HG02885 (cell line): Measurements from ENCODE around the gene TTC31.
"Not testable (repeated sequence)": the region's sequence is repeated elsewhere in the genome, so short reads cannot be mapped to it uniquely, and the experiment has no call there.

Experiments used
- ATAC-seq: cut with Tn5 transposase; IDR thresholded peaks from one replicate; pipeline ENCODE4 v1.9.1; 2021; ENCODE audit warnings: mild to moderate bottlenecking; ENCODE audit not compliant: unreplicated experiment, poor library complexity

TTC31 gene

DNA sequence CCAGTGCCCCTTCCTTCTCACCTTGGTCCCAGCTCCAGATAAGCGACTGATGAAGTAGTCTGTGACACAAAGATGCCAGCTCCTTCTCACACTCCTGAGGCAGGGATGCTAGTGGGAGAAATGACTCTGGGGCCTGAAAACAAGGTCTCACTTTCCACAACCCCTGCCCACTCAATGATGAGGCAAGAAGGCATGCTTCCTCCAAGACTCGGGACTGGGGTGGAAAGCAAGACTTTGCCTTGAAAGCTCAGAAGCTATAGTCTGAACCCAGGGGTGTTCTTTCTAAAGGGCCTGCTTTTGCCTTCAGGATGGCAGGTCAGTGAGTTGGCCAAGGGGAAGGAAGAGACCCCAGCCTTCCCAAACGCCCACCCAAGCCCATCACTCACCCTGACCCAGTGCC lies 1.4 kb upstream of the TTC31 start:
- no peak for ATAC-seq

DNA sequence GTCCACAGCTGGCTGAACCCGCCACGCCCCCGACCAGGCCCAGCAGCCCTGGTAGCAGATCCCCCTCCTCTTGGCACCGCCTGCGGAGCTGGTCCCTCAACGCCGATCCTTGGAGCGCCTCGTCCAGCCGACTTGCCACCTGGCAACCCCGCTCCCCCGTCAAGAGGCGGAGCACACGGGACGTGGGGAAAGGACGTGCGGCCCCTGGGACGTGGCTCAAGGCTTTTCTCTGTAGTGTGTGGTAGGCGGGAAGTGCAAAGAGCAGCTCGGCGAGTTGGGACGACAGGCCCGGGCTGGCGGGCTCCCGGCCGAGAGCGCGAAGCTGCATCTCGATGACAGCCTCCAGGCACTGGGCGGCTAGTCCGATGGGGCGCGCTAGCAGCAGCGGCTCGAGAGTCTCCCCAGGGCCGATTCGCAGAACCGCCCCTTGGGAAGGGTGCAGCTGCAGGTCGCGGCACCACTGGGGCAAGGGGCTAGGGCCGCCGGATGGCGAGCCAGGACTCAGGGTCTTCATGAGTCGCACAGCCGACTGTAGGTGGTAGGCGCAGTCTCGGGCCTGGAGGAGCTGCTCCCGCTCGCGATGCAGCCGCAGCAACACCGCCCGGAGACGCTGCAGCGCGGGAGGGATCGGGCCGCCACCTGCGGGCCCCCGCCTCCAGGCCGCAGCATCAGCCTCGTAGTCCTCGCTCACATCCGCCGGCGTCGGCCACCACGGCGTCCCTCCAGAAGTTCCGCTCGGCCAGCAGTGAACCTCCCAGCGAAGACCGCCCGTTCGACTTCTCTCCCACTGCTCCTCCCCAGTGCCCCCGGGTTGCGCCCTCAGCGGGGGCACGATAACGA lies 700 bp upstream of the TTC31 start:
- peak; percentile 40 for ATAC-seq

DNA sequence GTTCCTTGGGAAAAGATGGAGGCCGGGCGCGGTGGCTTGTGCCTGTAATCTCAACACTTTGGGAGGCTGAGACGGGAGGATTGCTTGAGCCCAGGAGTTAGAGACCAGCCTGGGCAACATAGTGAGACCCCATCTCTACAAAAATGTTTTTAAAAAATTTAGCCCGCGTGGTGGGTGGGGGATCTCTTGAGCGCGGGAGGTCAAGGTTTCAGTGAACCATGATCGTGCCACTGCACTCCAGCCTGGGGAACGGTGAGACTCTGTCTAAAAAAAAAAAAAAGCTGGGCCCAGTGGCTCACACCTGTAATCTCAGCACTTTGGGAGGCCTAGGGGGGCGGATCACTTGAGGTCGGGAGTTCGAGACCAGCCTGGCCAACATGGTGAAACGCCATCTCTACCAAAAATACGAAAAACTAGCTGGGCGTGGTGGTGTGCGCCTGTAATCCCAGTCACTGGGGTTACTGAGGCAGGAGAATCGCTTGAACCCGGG lies 839 bp downstream of the TTC31 start:
- not testable (repeated sequence) for ATAC-seq

DNA sequence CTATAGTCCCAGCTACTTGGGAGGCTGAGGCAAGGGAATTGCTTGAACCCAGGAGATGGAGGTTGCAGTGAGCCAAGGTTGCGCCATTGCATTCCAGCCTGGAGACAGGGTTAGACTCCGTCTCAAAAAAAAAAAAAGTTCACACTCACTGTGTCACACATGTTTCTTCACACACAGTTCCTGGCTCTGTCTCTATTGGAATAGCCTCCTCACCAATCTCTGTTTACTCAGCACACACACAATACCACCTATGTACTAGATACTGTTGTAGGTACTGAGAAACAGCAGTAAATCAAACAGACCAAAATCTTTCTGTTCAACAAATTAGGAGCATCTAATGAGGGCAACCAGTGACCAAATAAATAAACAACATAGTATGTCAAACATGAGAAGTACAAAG lies 3.3 kb downstream of the TTC31 start:
- no peak for ATAC-seq

DNA sequence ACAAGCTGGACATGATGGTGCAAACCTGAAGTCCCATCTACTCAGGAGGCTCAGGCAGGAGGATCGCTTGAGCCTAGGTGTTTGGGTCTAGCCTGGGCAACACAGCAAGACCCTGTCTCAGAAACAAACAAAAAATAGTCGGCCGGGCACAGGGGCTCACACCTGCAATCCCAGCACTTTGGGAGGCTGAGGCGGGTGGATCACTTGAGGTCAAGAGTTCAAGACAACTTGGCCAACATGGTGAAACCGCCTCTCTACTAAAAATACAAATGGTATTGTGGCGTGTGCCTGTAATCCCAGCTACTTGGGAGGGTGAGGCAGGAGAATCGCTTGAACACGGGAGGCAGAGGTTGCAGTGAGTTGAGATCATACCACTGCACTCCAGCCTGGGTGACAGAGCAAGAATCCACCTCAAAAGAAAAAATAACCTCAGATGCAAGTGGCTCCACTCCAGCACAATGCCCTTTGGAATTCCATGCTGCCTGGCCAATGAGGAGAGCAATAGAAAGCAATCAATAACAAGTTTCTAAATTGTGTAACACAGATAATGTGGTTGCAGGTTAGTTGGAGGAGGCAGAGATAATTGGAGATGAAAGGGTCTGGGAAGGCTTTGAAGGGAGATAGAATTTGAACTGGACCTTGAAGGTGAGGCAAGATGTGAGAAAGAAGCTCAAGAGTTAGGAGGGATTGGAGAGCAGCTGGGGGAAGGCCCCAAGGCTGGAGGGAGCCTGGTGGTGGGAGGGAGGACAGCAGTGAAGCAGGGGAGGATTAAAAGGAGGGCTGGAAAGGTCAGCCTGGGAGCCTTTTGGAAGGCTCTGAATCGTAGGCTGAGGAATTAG lies 6.0 kb downstream of the TTC31 start:
- no peak for ATAC-seq

DNA sequence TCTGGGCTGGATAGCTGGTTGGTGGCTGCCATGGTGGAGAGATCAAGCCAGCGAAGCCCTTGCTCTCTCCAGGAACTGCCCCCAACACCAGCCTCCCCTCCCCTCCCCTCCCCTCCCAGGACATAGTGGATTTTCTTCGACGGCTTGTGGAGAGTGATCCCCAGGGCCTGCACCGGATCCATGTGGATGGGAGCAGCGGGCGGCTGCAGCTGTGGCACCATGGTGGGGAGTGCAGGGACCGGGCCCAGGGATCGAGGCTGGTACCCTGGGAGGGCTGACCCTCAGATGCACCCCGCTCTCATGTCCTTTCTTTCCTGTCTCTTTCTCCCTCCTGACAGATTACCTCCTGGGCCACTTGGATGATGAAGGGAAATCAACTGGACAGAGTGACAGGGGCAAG lies 7.0 kb downstream of the TTC31 start:
- no peak for ATAC-seq

DNA sequence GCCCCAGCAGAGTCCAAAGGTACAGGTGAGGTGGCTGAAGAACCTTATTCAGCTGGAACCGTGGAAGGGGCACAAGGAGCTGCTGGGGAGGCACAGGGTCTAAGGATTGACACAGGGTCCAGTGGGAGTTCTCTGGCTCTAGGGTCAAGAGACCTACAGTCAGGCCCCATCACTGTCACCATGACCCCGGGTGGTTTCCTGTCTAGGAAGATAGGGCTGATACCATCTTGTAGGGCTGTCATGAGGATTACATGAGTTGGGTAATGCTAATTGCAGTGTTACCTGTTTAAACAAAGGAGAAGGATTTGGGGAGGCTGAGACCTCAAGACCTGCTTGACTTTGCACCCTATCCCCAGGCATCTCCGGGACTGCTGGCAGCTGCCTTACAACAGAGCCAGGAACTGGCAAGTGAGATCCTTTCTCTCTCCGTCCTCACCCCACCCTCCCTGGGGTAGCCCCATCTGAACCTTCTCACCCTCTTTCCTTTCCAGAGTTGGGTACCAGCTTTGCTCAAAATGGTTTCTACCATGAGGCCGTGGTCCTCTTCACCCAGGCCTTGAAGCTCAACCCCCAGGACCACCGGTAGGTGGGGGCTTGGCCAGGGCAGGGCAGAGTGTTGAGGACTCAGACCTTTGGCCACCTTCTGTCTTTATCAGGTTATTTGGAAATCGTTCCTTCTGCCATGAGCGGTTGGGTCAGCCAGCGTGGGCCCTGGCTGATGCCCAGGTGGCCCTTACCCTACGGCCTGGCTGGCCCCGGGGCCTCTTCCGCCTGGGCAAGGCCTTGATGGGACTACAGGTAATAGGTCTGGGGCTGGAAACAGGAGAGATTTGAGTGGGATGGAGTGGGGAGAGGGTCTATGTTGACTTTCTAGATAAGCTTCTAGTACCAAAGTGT lies 9.0 kb downstream of the TTC31 start:
- no peak for ATAC-seq

DNA sequence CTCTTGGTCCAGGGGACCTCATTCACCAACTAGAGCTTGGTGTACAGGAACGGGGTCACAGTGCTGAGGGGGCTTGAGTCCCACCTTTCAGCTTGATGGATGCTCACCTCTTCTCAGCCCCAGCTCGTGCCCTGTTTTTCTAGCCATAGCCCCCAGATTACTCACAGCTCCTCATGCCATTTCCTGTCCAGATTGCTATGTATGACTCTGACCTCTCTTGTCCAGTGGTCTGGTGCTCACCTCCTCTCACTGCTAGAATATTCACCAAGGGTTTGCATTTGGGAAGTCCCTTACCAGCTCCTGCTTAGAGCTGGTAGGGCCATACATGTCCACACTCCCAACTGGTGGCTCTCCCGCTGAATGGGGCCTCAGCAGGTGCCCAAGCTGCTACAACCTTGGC lies 10.7 kb downstream of the TTC31 start:
- ATAC-seq = no peak

DNA sequence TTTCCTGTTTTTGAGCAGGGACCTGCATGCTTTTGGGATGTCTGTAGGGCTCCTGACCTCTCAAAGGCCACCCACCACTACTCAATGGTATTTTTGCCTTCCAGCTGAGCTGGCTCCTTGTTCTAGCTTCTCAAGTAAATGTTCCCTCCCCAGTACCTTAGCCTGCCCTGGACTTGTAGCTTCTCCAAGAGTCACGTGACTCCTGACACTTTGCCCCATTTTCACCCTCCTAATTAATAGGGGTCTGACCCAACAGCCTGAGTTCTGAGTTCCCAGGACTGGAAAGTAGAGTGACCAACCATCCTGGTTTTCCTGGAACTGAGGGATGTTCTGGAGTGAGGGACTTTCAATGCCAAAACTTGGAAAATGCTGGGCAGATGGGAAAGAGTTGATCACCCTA lies 12.6 kb downstream of the TTC31 start:
- no peak for ATAC-seq

DNA sequence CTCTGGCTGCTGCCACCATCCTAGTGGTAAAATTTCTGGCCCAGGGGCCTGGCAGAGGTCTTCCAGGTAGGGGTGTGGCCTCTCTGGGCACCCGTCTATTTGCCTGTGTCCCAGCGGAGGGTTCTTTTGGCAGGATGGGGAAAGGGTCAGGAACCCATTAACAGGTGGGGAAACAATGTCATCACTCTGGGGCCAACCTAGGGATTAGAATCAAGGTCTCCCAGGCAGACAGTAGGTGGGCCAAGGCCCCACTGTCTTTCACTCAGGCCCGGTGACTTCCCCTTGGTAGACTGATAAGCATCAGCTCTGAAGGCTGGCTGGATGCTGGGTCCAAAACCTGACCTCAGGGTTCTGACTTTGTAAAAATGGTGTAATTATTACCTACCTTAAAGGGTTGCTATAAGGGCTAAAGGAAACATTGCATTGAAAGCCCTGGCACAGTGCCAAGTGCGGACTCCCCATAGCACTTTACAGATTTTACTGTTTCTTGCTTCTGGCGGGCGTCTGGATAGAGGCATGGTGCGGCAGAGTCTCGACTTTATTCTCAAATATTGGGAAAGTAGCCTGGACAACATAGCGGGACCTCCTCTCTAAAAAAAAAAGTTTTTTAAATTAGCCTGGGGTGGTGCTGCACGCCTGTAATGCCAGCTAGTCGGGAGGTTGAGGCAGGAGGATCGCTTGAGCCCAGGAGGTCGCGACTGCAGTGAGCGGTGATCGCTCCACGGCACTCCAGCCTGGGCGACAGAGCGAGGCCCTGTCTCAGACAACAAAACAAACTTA lies 14.3 kb downstream of the TTC31 start:
- ATAC-seq = no peak

DNA sequence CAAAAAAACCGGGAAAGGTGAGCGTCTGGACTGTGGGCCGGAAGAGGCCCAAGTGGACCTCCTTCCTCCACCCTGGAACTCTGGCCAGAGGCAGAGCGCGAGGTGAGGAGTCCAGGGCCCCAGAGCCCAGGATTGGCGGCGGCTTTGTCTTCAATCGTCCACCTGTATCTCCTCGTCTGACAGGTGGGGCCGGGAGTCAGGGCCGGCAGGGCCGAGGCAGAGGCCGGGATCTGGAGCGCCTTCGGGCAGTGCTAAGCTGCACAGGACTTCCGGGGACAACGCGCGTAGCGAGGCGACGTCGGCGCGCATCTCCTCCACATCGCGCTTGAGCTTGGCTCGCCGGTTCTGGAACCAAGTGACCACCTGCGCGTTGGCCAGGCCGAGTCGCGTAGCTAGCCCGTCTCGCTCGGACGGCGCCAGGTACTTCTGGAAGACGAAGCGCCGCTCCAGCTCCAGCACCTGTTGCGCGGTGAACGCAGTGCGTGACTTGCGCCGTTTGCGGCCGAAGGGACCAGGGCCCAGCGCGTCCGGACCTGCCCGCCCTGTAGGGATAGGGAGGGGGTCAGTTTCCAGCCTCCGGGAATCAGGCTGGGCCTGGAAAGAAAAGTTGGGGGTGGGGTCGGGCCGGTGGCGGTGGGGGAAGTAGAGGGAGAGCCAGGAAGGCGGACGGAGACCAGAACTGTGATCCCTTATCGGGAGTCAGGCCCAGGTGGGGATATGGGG lies 15.1 kb downstream of the TTC31 start:
- no peak for ATAC-seq

DNA sequence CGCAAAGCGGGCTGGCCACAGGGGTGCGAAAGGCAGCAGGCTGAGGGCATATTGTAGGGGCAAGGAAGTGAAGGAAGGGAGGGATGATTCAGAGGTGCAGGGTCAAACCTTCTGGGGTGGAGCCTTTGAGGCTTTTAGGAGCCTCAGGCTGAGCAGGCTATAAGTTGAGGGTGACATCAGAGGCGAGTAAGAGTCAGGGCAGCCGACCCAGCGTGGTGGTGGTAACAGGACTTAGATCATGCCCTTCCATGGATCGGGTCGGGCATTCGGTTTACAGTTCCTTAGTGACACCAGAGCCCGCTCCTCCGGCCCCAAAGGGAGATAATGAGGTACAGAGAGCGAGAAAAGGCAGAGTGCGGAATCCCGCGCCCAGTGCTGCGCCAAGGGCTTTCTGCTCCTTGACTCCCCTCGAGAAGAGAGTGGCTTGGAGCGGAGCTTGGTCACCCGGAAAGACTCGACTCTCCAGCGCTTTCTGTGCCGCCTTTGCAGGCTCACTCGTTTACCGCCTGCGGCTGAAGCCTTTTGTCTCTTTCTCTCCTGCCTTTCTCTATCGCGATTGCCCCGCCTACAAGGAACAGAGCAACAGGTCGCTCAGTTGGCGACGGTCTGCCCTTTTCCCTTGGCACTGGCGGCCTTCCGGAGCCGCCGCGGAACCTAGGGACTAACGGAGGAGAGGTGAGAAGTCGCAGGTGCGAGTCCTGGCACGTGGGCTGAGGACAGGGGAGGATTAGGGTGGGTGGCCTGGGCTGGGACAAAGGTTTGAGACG lies 15.8 kb downstream of the TTC31 start:
- ATAC-seq = no peak

DNA sequence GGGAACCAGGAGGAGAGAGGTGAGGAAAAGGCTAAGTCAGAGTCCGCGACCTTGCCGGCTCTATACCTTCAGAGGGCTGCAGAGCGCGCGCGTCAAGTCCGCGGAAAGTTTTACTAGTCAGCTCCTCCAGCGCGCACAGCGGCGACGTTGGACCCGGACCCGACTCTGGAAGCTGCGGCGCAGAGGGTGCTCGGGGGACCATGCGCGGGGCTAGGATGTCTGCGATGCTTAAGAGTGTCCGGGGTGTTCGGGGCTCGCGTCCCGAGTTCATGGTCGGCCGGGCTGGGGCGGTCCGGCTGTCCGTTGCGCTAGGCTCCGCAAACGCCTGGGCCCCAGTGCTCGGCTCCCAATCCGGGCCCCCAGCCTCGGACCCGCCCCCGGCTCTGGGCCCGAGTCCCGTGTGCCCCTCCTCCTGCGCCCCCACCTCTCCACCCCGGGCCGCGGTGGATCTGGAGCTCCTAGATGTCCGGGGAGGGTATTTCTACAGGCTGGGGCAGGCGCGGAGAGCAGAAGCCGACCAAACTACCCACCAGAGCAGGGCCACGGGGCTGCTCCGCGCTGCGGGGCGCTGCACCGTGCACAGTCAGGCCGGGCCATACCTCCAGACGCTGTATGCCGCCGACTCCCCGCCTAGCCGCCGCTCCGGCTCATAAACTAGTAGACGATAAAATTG lies 16.5 kb downstream of the TTC31 start, which contains the start of gene LBX2:
Gene LBX2 (minus strand): TSS at position 337 of the 673 bp plus-strand sequence. CDS start 66 bp downstream, at position 271.
- ATAC-seq = no peak

DNA sequence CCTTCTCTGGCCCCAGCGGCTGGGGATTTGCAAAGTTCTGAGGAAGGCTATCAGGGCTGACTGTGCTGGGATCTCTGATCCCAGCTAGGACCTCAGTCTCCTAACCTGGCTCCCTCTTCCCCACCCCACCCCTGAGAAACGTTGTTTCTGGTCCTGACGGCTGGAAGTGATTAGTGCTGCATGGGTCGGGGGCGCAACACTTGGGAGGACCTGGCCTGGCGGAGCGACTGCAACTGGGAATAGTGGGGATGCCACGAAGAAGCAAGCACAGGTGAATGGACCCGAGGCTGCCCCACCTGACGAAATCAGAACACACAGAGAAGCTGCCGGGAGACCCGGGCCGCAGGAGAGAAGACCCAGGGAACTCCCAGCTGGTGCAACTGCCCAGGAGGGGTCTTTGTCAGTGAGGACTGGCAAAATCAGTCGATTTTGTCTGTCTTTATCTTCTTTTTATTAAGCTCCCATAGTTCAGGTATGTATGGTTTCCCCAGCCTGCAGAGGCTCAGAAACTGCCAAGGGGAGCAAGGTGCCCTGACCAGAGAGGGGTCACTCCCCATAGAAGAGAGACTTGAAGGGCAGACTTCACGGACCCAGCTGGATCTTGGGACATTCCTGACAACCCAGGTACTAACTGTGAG lies 17.2 kb downstream of the TTC31 start:
- no peak for ATAC-seq

DNA sequence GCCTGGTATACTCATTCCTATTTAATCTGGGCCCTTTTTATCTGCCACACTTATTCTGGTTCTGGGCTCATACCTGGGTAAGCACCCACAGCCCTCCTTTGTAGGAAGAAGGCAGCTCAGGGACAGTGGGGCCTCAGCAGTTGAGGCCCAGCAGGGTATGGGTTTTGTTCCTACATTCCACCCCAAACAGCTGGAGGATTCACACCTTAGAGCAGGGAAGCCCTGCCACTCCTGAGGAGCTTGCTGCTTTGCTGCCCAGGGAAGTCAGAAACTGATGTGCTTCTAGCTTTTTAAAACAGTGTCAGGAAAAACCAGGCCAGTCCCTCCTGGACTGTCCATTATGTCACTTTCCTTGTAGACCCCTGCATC lies 17.7 kb downstream of the TTC31 start:
- no peak for ATAC-seq

DNA sequence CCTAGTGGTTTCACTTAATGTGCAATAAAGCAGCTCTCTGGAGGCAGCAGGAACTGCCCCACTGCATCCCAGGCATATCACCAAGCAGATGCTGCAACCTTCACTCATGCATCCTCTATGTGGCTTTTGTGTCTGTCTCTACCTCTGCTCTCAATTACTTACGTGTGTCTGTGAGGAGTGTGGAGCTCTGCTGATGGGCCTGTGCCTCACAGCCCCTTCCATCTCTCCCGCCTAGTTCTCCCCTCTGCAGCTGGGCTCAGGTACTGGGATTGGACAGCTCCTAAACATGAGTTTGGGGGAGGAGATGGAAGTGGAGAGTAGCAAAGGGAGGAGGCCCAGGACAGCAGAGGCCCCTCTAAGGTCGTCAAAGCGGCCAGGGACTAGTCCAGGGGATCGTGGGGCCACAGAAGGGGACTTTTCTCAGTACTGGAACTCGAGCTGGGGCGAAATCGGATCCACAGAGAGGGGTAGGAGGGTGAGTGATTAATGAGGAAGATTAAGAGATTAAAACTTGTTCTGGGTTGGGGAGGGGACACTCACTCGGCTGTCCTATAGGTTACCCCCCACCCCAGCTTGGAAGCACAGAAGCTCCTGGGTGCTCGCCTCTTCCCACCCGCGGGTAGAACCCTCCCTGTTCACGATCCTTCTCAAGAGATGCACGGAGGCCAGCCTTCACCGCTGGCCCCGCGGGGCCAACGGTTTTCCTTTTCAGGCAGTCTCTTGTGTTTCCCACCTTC lies 18.6 kb downstream of the TTC31 start:
- no peak for ATAC-seq
